ENCODE data around the gene CLPSL2.

Gene CLPSL2

DNA sequence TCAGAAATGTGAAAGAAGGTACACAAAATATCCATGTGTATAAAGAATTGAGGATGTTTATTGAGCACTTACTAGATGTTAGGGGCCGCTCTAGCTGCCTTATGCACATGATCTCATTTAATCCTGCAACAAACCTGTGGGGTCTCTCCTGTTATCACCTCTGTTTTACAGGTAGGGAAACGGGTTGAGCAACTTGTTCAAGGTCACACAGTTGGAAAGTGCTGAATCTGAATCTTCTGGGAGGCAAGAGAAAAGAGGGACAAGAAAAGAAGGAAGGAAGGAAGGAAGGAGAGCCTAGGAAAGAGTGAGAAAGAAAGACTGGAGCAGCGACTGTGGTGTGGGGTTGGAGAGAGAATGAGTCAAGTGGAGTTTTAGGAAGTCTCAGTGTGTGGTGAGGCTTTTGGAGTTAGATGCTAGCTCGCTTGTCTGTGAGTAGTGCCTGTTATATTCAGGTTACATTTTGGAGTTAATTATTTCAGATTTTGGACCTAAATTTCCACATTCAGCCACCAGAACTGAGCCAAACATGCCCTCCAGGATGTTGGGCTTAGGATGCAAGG, 12.1 kb downstream of the CLPSL2 start:
- no peak for TF ChIP-seq SUZ12 (IDR thresholded peaks at IDR 0.05; ENCODE audit: extremely low read depth, insufficient read depth, insufficient read length)
- no peak for TF ChIP-seq ZNF274 (IDR thresholded peaks at IDR 0.05; ENCODE audit: low read depth, low read length)
- no peak for TF ChIP-seq YY1 (IDR thresholded peaks at IDR 0.05; ENCODE audit: insufficient read depth, insufficient read length)

DNA sequence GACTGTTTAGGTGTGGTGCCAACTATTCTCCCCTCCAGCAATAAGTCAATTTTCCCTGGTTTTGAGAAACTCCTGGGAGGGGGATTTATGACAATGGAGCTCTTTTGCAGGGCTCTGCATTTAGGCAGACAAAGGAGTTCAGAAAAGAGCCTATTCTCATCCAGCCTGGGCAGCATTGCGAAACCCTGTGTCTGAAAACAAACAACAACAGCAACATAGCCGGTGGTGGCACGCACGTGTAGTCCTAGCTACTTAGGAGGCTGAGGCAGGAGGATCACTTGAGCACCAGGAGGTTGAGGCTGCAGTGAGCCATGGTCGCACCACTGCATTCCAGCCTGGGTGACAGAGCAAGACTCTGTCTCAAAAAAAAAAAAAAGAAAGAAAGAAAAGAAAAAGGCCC, 14.3 kb downstream of the CLPSL2 start:
- H3K27me3 ChIP-seq (ENCODE audit: insufficient read depth, insufficient read length), result no peaks in the 10 kb centered on the region

More for the DNA sequence above, 12.1 kb downstream of the CLPSL2 start:
- Histone ChIP-seq H3K4me1 (ENCODE audit: insufficient read depth, insufficient read length) (no peaks in the 10 kb centered on the region), H3K36me3 (ENCODE audit: insufficient read depth, insufficient read length, low read length) (no peaks in the 10 kb centered on the region), H3K9ac (ENCODE audit: insufficient read length, low read depth) (no peak overlapping the region), H3K9me3 (ENCODE audit: insufficient read depth, low read length) (no peaks in the 10 kb centered on the region), H3K27me3 (ENCODE audit: insufficient read depth, insufficient read length) (no peaks in the 10 kb centered on the region), H3K4me3 (ENCODE audit: insufficient read length, low read depth) (no peak overlapping the region)
- no peak for DNase-seq (ENCODE audit: low read depth, low spot score)

DNA sequence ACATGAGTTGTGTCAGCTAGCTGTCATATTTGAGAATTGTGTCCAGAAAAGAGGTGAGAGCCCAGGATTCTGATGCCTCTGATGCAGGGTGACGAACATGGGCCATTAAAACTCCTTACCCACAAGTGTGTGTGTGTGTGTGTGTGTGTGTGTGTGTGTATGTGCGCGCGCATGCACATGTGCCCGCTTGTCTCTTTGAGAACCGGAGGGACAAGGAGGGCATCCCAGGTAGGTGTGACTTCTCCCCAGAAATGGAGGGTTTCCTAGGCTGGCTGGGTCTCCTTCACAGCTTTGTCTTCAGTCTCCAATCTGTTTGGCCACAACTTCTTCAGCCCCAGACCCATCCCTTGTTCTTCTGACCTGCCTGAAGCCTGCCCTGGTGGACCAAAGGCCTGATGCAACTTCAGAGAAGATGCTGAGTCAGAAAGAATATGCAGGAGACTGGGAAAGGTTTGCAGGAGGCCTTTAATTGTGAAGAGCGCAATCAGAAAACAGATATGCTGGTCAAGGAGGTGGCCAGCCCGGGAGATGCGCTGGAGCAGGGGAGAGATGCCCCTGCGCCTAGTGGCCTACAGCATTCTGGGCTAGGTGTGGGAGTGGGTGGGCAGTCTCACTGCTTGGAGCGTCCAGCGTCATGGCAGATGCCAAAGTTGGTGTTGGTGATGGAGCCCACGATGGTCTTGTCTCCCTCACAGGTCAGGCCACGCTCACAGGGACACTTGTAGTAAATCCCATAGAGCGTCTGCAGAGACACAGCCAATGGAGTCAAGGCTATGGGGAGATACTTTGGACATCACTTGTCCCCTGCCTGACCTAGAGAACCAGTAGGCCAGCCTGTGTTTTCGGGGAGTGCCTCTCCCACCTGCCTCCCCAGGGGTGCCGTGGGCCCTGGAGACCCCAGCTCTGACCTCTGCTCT, 18.4 kb downstream of the CLPSL2 start:
- Histone ChIP-seq H3K4me3 (ENCODE audit: insufficient read length, low read depth) (no peak overlapping the region), H3K9me3 (ENCODE audit: insufficient read depth, low read length) (no peaks in the 10 kb centered on the region), H3K9ac (ENCODE audit: insufficient read length, low read depth) (no peak overlapping the region), H3K4me1 (ENCODE audit: insufficient read depth, insufficient read length) (peaks cover 4% of the 10 kb centered on the region), H3K27me3 (ENCODE audit: insufficient read depth, insufficient read length) (no peaks in the 10 kb centered on the region), H3K36me3 (ENCODE audit: insufficient read depth, insufficient read length, low read length) (no peaks in the 10 kb centered on the region)
- DNase-seq (ENCODE audit: low read depth, low spot score), result no peak
- TF ChIP-seq ZNF274 (IDR thresholded peaks at IDR 0.05; ENCODE audit: low read depth, low read length) (no peak), SUZ12 (IDR thresholded peaks at IDR 0.05; ENCODE audit: extremely low read depth, insufficient read depth, insufficient read length) (no peak), YY1 (IDR thresholded peaks at IDR 0.05; ENCODE audit: insufficient read depth, insufficient read length) (no peak)

More for the DNA sequence above, 14.3 kb downstream of the CLPSL2 start:
- no peaks in the 10 kb centered on the region for H3K4me1 ChIP-seq (ENCODE audit: insufficient read depth, insufficient read length)
- TF ChIP-seq YY1 (IDR thresholded peaks at IDR 0.05; ENCODE audit: insufficient read depth, insufficient read length), result no peak
- no peak for TF ChIP-seq ZNF274 (IDR thresholded peaks at IDR 0.05; ENCODE audit: low read depth, low read length)
- no peak for TF ChIP-seq SUZ12 (IDR thresholded peaks at IDR 0.05; ENCODE audit: extremely low read depth, insufficient read depth, insufficient read length)
- no peak overlapping the region for H3K4me3 ChIP-seq (ENCODE audit: insufficient read length, low read depth)
- H3K36me3 ChIP-seq (ENCODE audit: insufficient read depth, insufficient read length, low read length), result no peaks in the 10 kb centered on the region
- no peak overlapping the region for H3K9ac ChIP-seq (ENCODE audit: insufficient read length, low read depth)
- no peak for DNase-seq (ENCODE audit: low read depth, low spot score)
- no peaks in the 10 kb centered on the region for H3K9me3 ChIP-seq (ENCODE audit: insufficient read depth, low read length)

DNA sequence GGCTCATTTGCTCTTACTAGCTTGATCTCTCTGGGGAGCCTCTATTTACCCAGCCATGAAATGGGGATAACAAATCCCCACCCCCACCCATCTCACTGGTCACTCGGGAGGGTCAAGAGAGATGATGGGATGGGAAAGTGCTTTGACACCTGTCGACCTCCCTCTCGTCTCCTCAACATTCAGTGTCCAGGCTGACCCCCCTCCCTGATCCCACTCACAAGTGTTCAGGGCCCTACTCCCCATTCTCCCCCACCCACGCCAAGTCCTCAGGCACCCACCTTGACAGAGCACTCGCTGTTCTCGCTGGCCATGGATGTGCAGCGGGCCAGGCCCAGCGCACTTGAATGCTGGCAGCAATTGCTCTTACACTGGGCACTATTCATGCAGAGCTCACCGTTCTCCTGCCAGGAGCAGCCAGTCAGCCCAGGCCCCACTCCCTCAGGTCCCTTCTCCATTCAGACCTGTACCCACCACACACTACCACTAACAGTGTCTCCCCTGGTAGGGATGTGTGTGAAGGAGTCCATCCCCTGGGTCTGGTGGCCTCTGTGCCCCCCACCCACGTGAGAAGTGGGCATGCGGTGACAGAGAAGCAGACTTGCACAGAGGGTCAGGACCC, 19.2 kb downstream of the CLPSL2 start:
- Histone ChIP-seq H3K27me3 (ENCODE audit: insufficient read depth, insufficient read length) (no peaks in the 10 kb centered on the region), H3K9ac (ENCODE audit: insufficient read length, low read depth) (no peak overlapping the region), H3K36me3 (ENCODE audit: insufficient read depth, insufficient read length, low read length) (no peaks in the 10 kb centered on the region), H3K9me3 (ENCODE audit: insufficient read depth, low read length) (no peaks in the 10 kb centered on the region), H3K4me1 (ENCODE audit: insufficient read depth, insufficient read length) (peaks cover 4% of the 10 kb centered on the region), H3K4me3 (ENCODE audit: insufficient read length, low read depth) (no peak overlapping the region)
- DNase-seq (ENCODE audit: low read depth, low spot score), result no peak
- TF ChIP-seq ZNF274 (IDR thresholded peaks at IDR 0.05; ENCODE audit: low read depth, low read length), result no peak
- no peak for TF ChIP-seq YY1 (IDR thresholded peaks at IDR 0.05; ENCODE audit: insufficient read depth, insufficient read length)
- no peak for TF ChIP-seq SUZ12 (IDR thresholded peaks at IDR 0.05; ENCODE audit: extremely low read depth, insufficient read depth, insufficient read length)

DNA sequence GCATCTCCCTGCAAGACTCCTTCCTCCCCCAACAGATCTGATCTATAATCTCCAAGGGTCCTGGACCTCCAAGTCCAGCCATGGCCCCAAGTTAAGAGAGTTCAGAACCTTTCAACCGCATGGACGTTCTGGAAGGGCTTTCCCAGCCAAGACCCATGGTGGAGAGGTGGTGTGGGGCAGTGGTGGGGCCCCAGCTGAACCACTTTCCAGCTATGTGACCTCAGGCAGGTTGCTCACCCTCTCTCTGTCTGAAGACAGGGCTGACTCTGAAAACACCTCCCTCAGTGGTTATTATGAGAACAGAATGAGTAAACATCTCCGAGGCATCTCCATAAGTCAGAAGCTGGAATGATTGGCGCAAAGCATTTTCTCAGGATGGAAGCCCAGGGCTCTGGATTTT, 19.8 kb downstream of the CLPSL2 start:
- TF ChIP-seq ZNF274 (IDR thresholded peaks at IDR 0.05; ENCODE audit: low read depth, low read length) (no peak), YY1 (IDR thresholded peaks at IDR 0.05; ENCODE audit: insufficient read depth, insufficient read length) (no peak), SUZ12 (IDR thresholded peaks at IDR 0.05; ENCODE audit: extremely low read depth, insufficient read depth, insufficient read length) (no peak)
- no peak for DNase-seq (ENCODE audit: low read depth, low spot score)
- Histone ChIP-seq H3K9me3 (ENCODE audit: insufficient read depth, low read length) (no peaks in the 10 kb centered on the region), H3K27me3 (ENCODE audit: insufficient read depth, insufficient read length) (no peaks in the 10 kb centered on the region), H3K4me3 (ENCODE audit: insufficient read length, low read depth) (no peak overlapping the region), H3K36me3 (ENCODE audit: insufficient read depth, insufficient read length, low read length) (no peaks in the 10 kb centered on the region), H3K9ac (ENCODE audit: insufficient read length, low read depth) (no peak overlapping the region), H3K4me1 (ENCODE audit: insufficient read depth, insufficient read length) (peaks cover 4% of the 10 kb centered on the region)

DNA sequence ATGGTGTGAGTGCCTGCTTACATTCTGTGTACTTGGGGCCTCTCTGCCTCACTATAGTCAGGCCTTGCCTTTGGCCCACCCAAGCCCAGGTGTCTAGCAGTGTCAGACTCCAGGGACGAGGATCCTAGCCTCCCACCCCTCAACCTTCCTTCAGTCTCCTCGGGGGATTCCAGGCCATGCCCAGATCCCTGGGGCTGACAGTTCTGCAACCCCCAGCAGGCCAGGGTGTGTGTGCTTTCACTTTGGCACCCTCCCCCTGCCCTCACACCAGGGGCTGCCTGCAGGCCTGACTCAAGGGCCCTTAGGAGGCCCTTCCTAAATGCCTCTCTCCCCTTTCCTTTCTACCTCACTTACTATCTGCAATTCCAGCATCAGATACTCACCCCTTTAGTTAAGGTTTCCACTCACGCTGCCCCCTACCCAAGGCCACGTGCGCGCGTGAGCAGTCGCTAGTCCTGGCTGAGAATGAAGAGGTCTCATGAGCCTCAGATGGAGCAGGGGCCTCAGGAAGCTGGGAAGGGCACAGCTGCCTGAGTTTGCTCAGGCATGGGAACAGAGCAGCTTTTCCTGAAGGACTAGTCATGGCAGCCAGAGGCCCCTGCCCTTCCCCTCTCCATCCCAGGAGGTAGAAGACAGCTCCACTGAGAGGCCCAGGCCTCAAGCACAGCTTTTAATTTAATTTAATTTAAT, 21.6 kb downstream of the CLPSL2 start:
- TF ChIP-seq YY1 (IDR thresholded peaks at IDR 0.05; ENCODE audit: insufficient read depth, insufficient read length) (no peak), ZNF274 (IDR thresholded peaks at IDR 0.05; ENCODE audit: low read depth, low read length) (no peak), SUZ12 (IDR thresholded peaks at IDR 0.05; ENCODE audit: extremely low read depth, insufficient read depth, insufficient read length) (no peak)
- DNase-seq (ENCODE audit: low read depth, low spot score), result no peak
- no peaks in the 10 kb centered on the region for H3K9me3 ChIP-seq (ENCODE audit: insufficient read depth, low read length)
- no peak overlapping the region for H3K4me3 ChIP-seq (ENCODE audit: insufficient read length, low read depth)
- peaks cover 4% of the 10 kb centered on the region for H3K4me1 ChIP-seq (ENCODE audit: insufficient read depth, insufficient read length)
- H3K36me3 ChIP-seq (ENCODE audit: insufficient read depth, insufficient read length, low read length), result no peaks in the 10 kb centered on the region
- H3K27me3 ChIP-seq (ENCODE audit: insufficient read depth, insufficient read length), result no peaks in the 10 kb centered on the region
- no peak overlapping the region for H3K9ac ChIP-seq (ENCODE audit: insufficient read length, low read depth)

Measured in NT2/D1 (cell line).